HCT116 (cell line): ENCODE data around the gene GRB10. TPM values are rescaled to one million over a fixed set of nuclear protein-coding genes. Genes with fewer than 3 reads are reported as not detected.

Experiments
- ATAC-seq: fragments of 200-7000 bp; cut with Tn5 transposase; 2 replicates; pipeline ENCODE4 v1.9.1; 2020; ENCODE audit warnings: mild to moderate bottlenecking, moderate library complexity
- BruUV-seq: library from RNA; stranded (reverse); fragments of 400-500 nt; replicated peaks from 2 replicates; lab custom pipeline; 2021; lab: Mats Ljungman, UMichigan
- CTCF ChIA-PET: fragments of 300-600 bp; sonication (Branson Sonifier 250); formaldehyde crosslinking; loops from one replicate; lab custom pipeline; 2021; ENCODE audit warnings: antibody characterized with exemption; lab: Charles Lee
- POLR2A ChIA-PET: fragments of 300-600, 350-600 bp; sonication (Branson Sonifier 250); formaldehyde crosslinking; loops from one replicate; lab custom pipeline; 2021; ENCODE audit warnings: antibody characterized with exemption; lab: Charles Lee
- RAD21 ChIA-PET, 2 experiments: fragments of 300-600 bp; sonication (Branson Sonifier 250); formaldehyde crosslinking; loops; one replicate each; lab custom pipeline; 2023; ENCODE audit warnings: low total read pairs in 2 of 2; ENCODE audit not compliant: uncharacterized antibody in 2 of 2, unreplicated experiment in 2 of 2, low non-redundant PET in 1 of 2; lab: Charles Lee
- DNase-seq: peaks from one replicate; pipeline ENCODE4 v3.0.0-alpha.2; 2010; ENCODE audit warnings: low read depth, low spot score
- H2AFZ ChIP-seq: fragments of 200-600 bp; shearing (Covaris generic), sonication (generic); 2 replicates; pipeline ENCODE4 v1.6.1; 2017; ENCODE audit warnings: low read depth, mixed run types, mixed read lengths, antibody characterized with exemption, low read length; ENCODE audit not compliant: poor library complexity, severe bottlenecking
- H3K27ac ChIP-seq: 2 replicates; pipeline ENCODE4 v1.5.1; 2012; ENCODE audit warnings: low read depth, low read length
- H3K27me3 ChIP-seq: fragments of 200-600 bp; sonication (generic); 2 replicates; pipeline ENCODE4 v1.6.1; 2016; ENCODE audit warnings: mixed run types, low read length, mixed read lengths; ENCODE audit not compliant: insufficient read depth
- H3K36me3 ChIP-seq, 2 experiments: fragments of 200-500 bp in 1 of 2; fragments of 200-600 bp in 1 of 2; sonication (Bioruptor generic) in 1 of 2; sonication (generic) in 1 of 2; 2 replicates each; pipeline versions ENCODE4 v1.5.1 to v1.6.1; 2014 to 2016; ENCODE audit warnings: low read length in 2 of 2, inconsistent platforms in 1 of 2, mixed read lengths in 1 of 2, mixed run types in 1 of 2; ENCODE audit not compliant: insufficient read depth in 2 of 2, control insufficient read depth in 1 of 2
- H3K4me1 ChIP-seq, 2 experiments: fragments of 200-600 bp in 1 of 2; sonication (generic) in 1 of 2; 2 replicates each; pipeline versions ENCODE4 v1.5.1 to v1.6.1; 2012 to 2017; ENCODE audit warnings: low read length in 2 of 2, inconsistent platforms in 1 of 2, mild to moderate bottlenecking in 1 of 2, mixed read lengths in 1 of 2, mixed run types in 1 of 2, moderate library complexity in 1 of 2; ENCODE audit not compliant: insufficient read depth in 2 of 2, control insufficient read depth in 1 of 2
- H3K4me2 ChIP-seq: fragments of 200-600 bp; sonication (generic); 2 replicates; pipeline ENCODE4 v1.6.1; 2017; ENCODE audit warnings: mixed run types, low read length, mixed read lengths
- H3K4me3 ChIP-seq, 2 experiments: fragments of 200-600 bp in 1 of 2; sonication (generic) in 1 of 2; replicated peaks in 1 of 2; 2 replicates each; pipeline ENCODE4 v1.5.1; 2011 to 2016; ENCODE audit warnings: low read length in 2 of 2, control low read depth in 1 of 2, low read depth in 1 of 2, mild to moderate bottlenecking in 1 of 2, mixed read lengths in 1 of 2, mixed run types in 1 of 2
- H3K79me2 ChIP-seq: fragments of 200-600 bp; sonication (generic); 2 replicates; pipeline ENCODE4 v1.6.1; 2017; ENCODE audit warnings: mild to moderate bottlenecking, mixed run types, low read length, moderate library complexity, mixed read lengths; ENCODE audit not compliant: insufficient read depth
- H3K9ac ChIP-seq: fragments of 200-600 bp; sonication (generic); 2 replicates; pipeline ENCODE4 v1.6.1; 2016; ENCODE audit warnings: low read length, mixed read lengths
- H3K9me2 ChIP-seq: fragments of 200-600 bp; sonication (generic), shearing (Covaris generic); 2 replicates; pipeline ENCODE4 v1.6.1; 2017; ENCODE audit warnings: mixed run types, mild to moderate bottlenecking, moderate library complexity; ENCODE audit not compliant: insufficient read depth
- H3K9me3 ChIP-seq, 2 experiments: fragments of 200-500 bp in 1 of 2; fragments of 200-600 bp in 1 of 2; sonication (Bioruptor generic) in 1 of 2; sonication (generic) in 1 of 2; 2 replicates each; pipeline ENCODE4 v1.6.1; 2014 to 2017; ENCODE audit warnings: low read length in 2 of 2, mixed read lengths in 2 of 2, inconsistent platforms in 1 of 2, low read depth in 1 of 2, mild to moderate bottlenecking in 1 of 2, mixed run types in 1 of 2, moderate library complexity in 1 of 2; ENCODE audit not compliant: control insufficient read depth in 1 of 2, insufficient read depth in 1 of 2
- H4K20me1 ChIP-seq: fragments of 200-600 bp; sonication (generic), shearing (Covaris generic); 2 replicates; pipeline ENCODE4 v1.6.1; 2017; ENCODE audit warnings: mixed run types, mild to moderate bottlenecking, moderate library complexity; ENCODE audit not compliant: insufficient read depth
- CBX3 ChIP-seq: IDR thresholded peaks from 2 replicates; pipeline ENCODE4 v1.6.1; 2012; ENCODE audit warnings: low read depth
- ELF1 ChIP-seq: IDR thresholded peaks from 2 replicates; pipeline ENCODE4 v1.6.1; 2012; ENCODE audit warnings: low read depth, borderline replicate concordance
- EZH2 ChIP-seq: fragments of 200-600 bp; sonication (generic); IDR thresholded peaks from 2 replicates; pipeline ENCODE4 v1.6.1; 2017; ENCODE audit warnings: antibody characterized with exemption, mixed run types
- FOSL1 ChIP-seq: IDR thresholded peaks from 2 replicates; pipeline ENCODE4 v1.6.1; 2012; ENCODE audit warnings: low read depth
- POLR2A ChIP-seq: IDR thresholded peaks from 2 replicates; pipeline ENCODE4 v1.7.0; 2011; ENCODE audit warnings: borderline replicate concordance; ENCODE audit not compliant: insufficient read depth, insufficient read length; ENCODE audit errors: extremely low read depth
- RAD21 ChIP-seq: IDR thresholded peaks from 2 replicates; pipeline ENCODE4 v1.6.1; 2012; ENCODE audit warnings: low read depth, mild to moderate bottlenecking
- SP1 ChIP-seq: IDR thresholded peaks from 2 replicates; pipeline ENCODE4 v1.6.1; 2012; ENCODE audit warnings: low read depth
- SRF ChIP-seq: IDR thresholded peaks from 2 replicates; pipeline ENCODE4 v1.6.1; 2012; ENCODE audit warnings: low read depth
- ZFX ChIP-seq: fragments of 450-650 bp; IDR thresholded peaks from 2 replicates; pipeline ENCODE4 v1.6.1; 2017
- ZNF274 ChIP-seq: fragments of 200-500 bp; sonication (Bioruptor generic); IDR thresholded peaks from 2 replicates; pipeline ENCODE4 v1.6.1; 2014; ENCODE audit warnings: mild to moderate bottlenecking, low read depth, low read length, inconsistent platforms
- intact Hi-C: fragments of 100-400 bp; cut with micrococcal nuclease; formaldehyde crosslinking; loops from 2 replicates; pipeline ENCODE4 v1.10.0; 2022
- total RNA-seq: library from RNA; stranded (reverse); gene quantifications from one replicate; pipeline ENCODE4 v1.2.1, GENCODE V29; 2021; ENCODE audit not compliant: unreplicated experiment
- TF ChIP-seq, protein P1 (sequence below): IDR thresholded peaks from 2 replicates; pipeline ENCODE4 v1.6.1; 2012
- TF ChIP-seq, protein P2 (sequence below), 3 experiments: fragments of 200-600 bp in 1 of 3; sonication (generic) in 1 of 3; IDR thresholded peaks in 2 of 3; conservative IDR thresholded peaks in 1 of 3; 2 replicates each; pipeline ENCODE4 v1.5.1; 2012 to 2017; ENCODE audit warnings: low read depth in 2 of 3, low read length in 2 of 3, antibody characterized with exemption in 1 of 3, borderline replicate concordance in 1 of 3, control low read depth in 1 of 3, mild to moderate bottlenecking in 1 of 3, mixed read lengths in 1 of 3, mixed run types in 1 of 3, moderate library complexity in 1 of 3; ENCODE audit not compliant: insufficient read depth in 1 of 3
- TF ChIP-seq, protein P3 (sequence below): IDR thresholded peaks from 2 replicates; pipeline ENCODE4 v1.6.1; 2012; ENCODE audit warnings: low read depth
- TF ChIP-seq, protein P4 (sequence below): IDR thresholded peaks from 2 replicates; pipeline ENCODE4 v1.6.1; 2011; ENCODE audit warnings: mild to moderate bottlenecking, low read length, moderate library complexity; ENCODE audit not compliant: insufficient replicate concordance; ENCODE audit errors: extremely low read depth
- TF ChIP-seq, protein P5 (sequence below): IDR thresholded peaks from 2 replicates; pipeline ENCODE4 v1.6.1; 2012

GRB10 gene
- total RNA-seq, 1 experiment from 2014 or later = 37.3 TPM

DNA sequence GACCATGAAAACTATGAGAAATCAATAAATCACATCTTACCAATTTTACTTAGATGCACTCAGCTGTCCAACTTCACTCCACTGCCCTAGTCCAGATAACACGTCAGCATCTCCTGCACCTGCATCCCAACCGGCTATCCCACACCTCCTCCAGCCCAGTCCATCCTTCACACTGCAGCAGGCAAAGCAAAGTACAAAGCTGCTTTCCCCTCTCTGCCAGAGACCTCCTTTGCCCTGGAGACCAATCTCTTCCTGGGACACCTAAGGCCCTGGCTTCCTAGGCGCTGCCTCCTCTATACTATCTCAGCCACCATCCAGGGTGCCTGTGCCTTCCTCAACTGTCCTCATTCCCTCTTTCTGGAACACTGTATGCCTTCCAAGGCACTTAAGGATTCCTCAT, 127.2 kb downstream of the GRB10 start:
- no peak for DNase-seq
- Histone ChIP-seq H3K4me1 (no peaks in the 10 kb centered on the region), H4K20me1 (no peaks in the 10 kb centered on the region), H3K9ac (no peak overlapping the region), H3K79me2 (no peaks in the 10 kb centered on the region), H3K9me3 (no peaks in the 10 kb centered on the region), H3K4me3 (no peak overlapping the region), H3K27ac (no peak overlapping the region), H3K9me2 (no peaks in the 10 kb centered on the region), H3K36me3 (no peaks in the 10 kb centered on the region), H2AFZ (no peak overlapping the region), H3K27me3 (no peaks in the 10 kb centered on the region), H3K4me2 (no peak overlapping the region)
- no peak for ATAC-seq
- POLR2A ChIA-PET = no interaction called here
- TF ChIP-seq, protein P1, sequence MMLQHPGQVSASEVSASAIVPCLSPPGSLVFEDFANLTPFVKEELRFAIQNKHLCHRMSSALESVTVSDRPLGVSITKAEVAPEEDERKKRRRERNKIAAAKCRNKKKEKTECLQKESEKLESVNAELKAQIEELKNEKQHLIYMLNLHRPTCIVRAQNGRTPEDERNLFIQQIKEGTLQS = no peak
- TF ChIP-seq POLR2A (no peak), ELF1 (no peak), RAD21 (no peak), FOSL1 (no peak), EZH2 (no peak), ZFX (no peak), CBX3 (no peak), SP1 (no peak), ZNF274 (no peak), SRF (no peak)
- TF ChIP-seq, protein P2, sequence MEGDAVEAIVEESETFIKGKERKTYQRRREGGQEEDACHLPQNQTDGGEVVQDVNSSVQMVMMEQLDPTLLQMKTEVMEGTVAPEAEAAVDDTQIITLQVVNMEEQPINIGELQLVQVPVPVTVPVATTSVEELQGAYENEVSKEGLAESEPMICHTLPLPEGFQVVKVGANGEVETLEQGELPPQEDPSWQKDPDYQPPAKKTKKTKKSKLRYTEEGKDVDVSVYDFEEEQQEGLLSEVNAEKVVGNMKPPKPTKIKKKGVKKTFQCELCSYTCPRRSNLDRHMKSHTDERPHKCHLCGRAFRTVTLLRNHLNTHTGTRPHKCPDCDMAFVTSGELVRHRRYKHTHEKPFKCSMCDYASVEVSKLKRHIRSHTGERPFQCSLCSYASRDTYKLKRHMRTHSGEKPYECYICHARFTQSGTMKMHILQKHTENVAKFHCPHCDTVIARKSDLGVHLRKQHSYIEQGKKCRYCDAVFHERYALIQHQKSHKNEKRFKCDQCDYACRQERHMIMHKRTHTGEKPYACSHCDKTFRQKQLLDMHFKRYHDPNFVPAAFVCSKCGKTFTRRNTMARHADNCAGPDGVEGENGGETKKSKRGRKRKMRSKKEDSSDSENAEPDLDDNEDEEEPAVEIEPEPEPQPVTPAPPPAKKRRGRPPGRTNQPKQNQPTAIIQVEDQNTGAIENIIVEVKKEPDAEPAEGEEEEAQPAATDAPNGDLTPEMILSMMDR (IDR thresholded peaks at IDR 0.05 in 2 of 3, conservative IDR thresholded peaks at IDR 0.05 in 1 of 3; ENCODE audit: borderline replicate concordance in 1 of 3, insufficient read depth in 1 of 3, low read depth in 2 of 3, low read length in 2 of 3) = no peak
- TF ChIP-seq, protein P3, sequence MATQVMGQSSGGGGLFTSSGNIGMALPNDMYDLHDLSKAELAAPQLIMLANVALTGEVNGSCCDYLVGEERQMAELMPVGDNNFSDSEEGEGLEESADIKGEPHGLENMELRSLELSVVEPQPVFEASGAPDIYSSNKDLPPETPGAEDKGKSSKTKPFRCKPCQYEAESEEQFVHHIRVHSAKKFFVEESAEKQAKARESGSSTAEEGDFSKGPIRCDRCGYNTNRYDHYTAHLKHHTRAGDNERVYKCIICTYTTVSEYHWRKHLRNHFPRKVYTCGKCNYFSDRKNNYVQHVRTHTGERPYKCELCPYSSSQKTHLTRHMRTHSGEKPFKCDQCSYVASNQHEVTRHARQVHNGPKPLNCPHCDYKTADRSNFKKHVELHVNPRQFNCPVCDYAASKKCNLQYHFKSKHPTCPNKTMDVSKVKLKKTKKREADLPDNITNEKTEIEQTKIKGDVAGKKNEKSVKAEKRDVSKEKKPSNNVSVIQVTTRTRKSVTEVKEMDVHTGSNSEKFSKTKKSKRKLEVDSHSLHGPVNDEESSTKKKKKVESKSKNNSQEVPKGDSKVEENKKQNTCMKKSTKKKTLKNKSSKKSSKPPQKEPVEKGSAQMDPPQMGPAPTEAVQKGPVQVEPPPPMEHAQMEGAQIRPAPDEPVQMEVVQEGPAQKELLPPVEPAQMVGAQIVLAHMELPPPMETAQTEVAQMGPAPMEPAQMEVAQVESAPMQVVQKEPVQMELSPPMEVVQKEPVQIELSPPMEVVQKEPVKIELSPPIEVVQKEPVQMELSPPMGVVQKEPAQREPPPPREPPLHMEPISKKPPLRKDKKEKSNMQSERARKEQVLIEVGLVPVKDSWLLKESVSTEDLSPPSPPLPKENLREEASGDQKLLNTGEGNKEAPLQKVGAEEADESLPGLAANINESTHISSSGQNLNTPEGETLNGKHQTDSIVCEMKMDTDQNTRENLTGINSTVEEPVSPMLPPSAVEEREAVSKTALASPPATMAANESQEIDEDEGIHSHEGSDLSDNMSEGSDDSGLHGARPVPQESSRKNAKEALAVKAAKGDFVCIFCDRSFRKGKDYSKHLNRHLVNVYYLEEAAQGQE = no peak
- TF ChIP-seq, protein P4, sequence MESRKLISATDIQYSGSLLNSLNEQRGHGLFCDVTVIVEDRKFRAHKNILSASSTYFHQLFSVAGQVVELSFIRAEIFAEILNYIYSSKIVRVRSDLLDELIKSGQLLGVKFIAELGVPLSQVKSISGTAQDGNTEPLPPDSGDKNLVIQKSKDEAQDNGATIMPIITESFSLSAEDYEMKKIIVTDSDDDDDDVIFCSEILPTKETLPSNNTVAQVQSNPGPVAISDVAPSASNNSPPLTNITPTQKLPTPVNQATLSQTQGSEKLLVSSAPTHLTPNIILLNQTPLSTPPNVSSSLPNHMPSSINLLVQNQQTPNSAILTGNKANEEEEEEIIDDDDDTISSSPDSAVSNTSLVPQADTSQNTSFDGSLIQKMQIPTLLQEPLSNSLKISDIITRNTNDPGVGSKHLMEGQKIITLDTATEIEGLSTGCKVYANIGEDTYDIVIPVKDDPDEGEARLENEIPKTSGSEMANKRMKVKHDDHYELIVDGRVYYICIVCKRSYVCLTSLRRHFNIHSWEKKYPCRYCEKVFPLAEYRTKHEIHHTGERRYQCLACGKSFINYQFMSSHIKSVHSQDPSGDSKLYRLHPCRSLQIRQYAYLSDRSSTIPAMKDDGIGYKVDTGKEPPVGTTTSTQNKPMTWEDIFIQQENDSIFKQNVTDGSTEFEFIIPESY = no peak
- TF ChIP-seq, protein P5, sequence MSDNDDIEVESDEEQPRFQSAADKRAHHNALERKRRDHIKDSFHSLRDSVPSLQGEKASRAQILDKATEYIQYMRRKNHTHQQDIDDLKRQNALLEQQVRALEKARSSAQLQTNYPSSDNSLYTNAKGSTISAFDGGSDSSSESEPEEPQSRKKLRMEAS = no peak
- no TSS peak for BruUV-seq
- RAD21 ChIA-PET = no interaction called here
- CTCF ChIA-PET = no interaction called here
- intact Hi-C loops = no loop called here
